Fibroblast of lung (primary cell): Measurements from ENCODE around the gene SEC16A. TPM values are rescaled to one million over a fixed set of nuclear protein-coding genes. Genes with fewer than 3 reads are reported as not detected.

ENCODE experiments used
- DNase-seq, 2 donors: peaks; one replicate each; pipeline versions ENCODE4 v3.0.0 to v3.0.0-alpha.2; 2010; ENCODE audit warnings: low read depth in 2 of 2
- H2AFZ ChIP-seq: 2 replicates; pipeline ENCODE4 v1.5.1; 2012; ENCODE audit warnings: low read length, control low read depth, inconsistent platforms
- H3K27ac ChIP-seq: 2 replicates; pipeline ENCODE4 v1.5.1; 2011; ENCODE audit warnings: low read length, control low read depth; ENCODE audit not compliant: insufficient read depth
- H3K27me3 ChIP-seq: 2 replicates; pipeline ENCODE4 v1.5.1; 2011; ENCODE audit warnings: mild to moderate bottlenecking, low read length; ENCODE audit not compliant: control insufficient read depth, insufficient read depth
- H3K36me3 ChIP-seq: 2 replicates; pipeline ENCODE4 v1.5.1; 2011; ENCODE audit warnings: low read length; ENCODE audit not compliant: control insufficient read depth, insufficient read depth
- H3K4me1 ChIP-seq: 2 replicates; pipeline ENCODE4 v1.5.1; 2011; ENCODE audit warnings: low read length; ENCODE audit not compliant: control insufficient read depth, insufficient read depth; ENCODE audit errors: extremely low read depth
- H3K4me2 ChIP-seq: 2 replicates; pipeline ENCODE4 v1.5.1; 2011; ENCODE audit warnings: low read length, control low read depth; ENCODE audit not compliant: insufficient read depth; ENCODE audit errors: extremely low read depth
- H3K4me3 ChIP-seq, 4 experiments: fragments of 200-600 bp in 1 of 4; sonication (generic) in 1 of 4; replicated peaks in 1 of 4; 2 replicates each; pipeline ENCODE4 v1.5.1; 2011 to 2016; ENCODE audit warnings: low read length in 4 of 4, low read depth in 3 of 4, mild to moderate bottlenecking in 3 of 4, control low read depth in 2 of 4, inconsistent platforms in 1 of 4, mixed read lengths in 1 of 4; ENCODE audit not compliant: insufficient read depth in 1 of 4; ENCODE audit errors: control extremely low read depth in 1 of 4
- H3K79me2 ChIP-seq: 2 replicates; pipeline ENCODE4 v1.5.1; 2012; ENCODE audit warnings: mild to moderate bottlenecking, low read length, inconsistent platforms; ENCODE audit not compliant: control insufficient read depth, insufficient read depth
- H3K9ac ChIP-seq: 2 replicates; pipeline ENCODE4 v1.5.1; 2011; ENCODE audit warnings: mild to moderate bottlenecking, low read length, control low read depth; ENCODE audit not compliant: insufficient read depth
- H3K9me3 ChIP-seq: 2 replicates; pipeline ENCODE4 v1.5.1; 2012; ENCODE audit warnings: low read depth, low read length; ENCODE audit not compliant: control insufficient read depth, insufficient read depth
- H4K20me1 ChIP-seq: 2 replicates; pipeline ENCODE4 v1.5.1; 2011; ENCODE audit warnings: low read length; ENCODE audit not compliant: control insufficient read depth, insufficient read depth; ENCODE audit errors: extremely low read depth
- CTCF ChIP-seq, 2 donors: IDR thresholded peaks in 1 of 2; conservative IDR thresholded peaks in 1 of 2; 1 replicate in 1 of 2; 2 replicates in 1 of 2; pipeline ENCODE4 v1.5.1; 2011 to 2012; ENCODE audit warnings: low read length in 2 of 2, control low read depth in 1 of 2, inconsistent platforms in 1 of 2, low read depth in 1 of 2, mild to moderate bottlenecking in 1 of 2
- EZH2 ChIP-seq: IDR thresholded peaks from 2 replicates; pipeline ENCODE4 v1.5.1; 2012; ENCODE audit warnings: low read length, control low read depth, mild to moderate bottlenecking; ENCODE audit errors: missing control alignments
- polyA plus RNA-seq, 2 donors: library from polyadenylated mRNA; depleted of rRNA in 1 of 2; stranded (reverse) in 1 of 2; unstranded in 1 of 2; fragments of >200 nt; gene quantifications; 2 replicates each; pipeline ENCODE4 v1.2.1, GENCODE V29; 2011 to 2012; ENCODE audit warnings: missing spikeins in 1 of 2
- total RNA-seq: library from RNA; depleted of rRNA; stranded (reverse); fragments of >200 nt; gene quantifications from 2 replicates; pipeline ENCODE4 v1.2.1, GENCODE V29; 2014

The SEC16A gene
- total and polyA plus RNA-seq, 2 donors (not counting 1 experiment from before 2014, with no cell fraction given), result 17.8 to 23.9 TPM

- H3K9me3 ChIP-seq, result no peaks in the 10 kb centered on the region
- no peaks in the 10 kb centered on the region for H4K20me1 ChIP-seq
- H3K79me2 ChIP-seq, result no peaks in the 10 kb centered on the region
- peaks cover 45% of the 10 kb centered on the region for H3K36me3 ChIP-seq
- no peak for TF ChIP-seq EZH2
- no peak for TF ChIP-seq CTCF (conservative IDR thresholded peaks at IDR 0.05 in 1 of 2, IDR thresholded peaks at IDR 0.05 in 1 of 2; ENCODE audit: low read depth in 1 of 2, low read length in 2 of 2)
- no peak overlapping the region for H3K9ac ChIP-seq
- no peaks in the 10 kb centered on the region for H3K4me1 ChIP-seq
- H2AFZ ChIP-seq, result no peak overlapping the region
- no peaks in the 10 kb centered on the region for H3K27me3 ChIP-seq
- no peak for DNase-seq
- H3K27ac ChIP-seq, result no peak overlapping the region
- no peak overlapping the region for H3K4me2 ChIP-seq
- no peak overlapping the region for H3K4me3 ChIP-seq
Observed at GRCh38 chr9:136451221-136451877, 31.5 kb downstream of the SEC16A start.

DNA sequence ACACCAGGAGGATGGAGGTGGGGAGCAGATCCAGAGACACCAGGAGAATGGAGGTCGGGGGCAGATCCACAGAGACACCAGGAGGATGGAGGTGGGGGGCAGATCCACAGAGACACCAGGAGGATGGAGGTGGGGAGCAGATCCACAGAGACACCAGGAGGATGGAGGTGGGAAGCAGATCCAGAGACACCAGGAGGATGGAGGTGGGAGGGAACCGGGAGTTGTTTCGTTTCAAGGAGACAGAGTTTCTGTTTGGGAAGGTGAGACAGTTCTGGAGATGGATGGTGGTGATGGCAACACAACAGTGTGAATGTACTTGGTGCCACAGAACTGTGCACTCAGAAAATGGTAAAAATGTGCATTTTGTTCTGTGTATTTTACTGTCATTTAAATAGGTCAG is 34.2 kb downstream of the SEC16A start:
- no peaks in the 10 kb centered on the region for H3K4me1 ChIP-seq
- no peak overlapping the region for H2AFZ ChIP-seq
- H3K4me2 ChIP-seq, result no peak overlapping the region
- peaks cover 31% of the 10 kb centered on the region for H3K36me3 ChIP-seq
- H3K79me2 ChIP-seq, result no peaks in the 10 kb centered on the region
- H3K4me3 ChIP-seq, result no peak overlapping the region
- no peaks in the 10 kb centered on the region for H3K9me3 ChIP-seq
- H3K9ac ChIP-seq, result no peak overlapping the region
- DNase-seq, result no peak
- no peak for TF ChIP-seq EZH2
- no peak for TF ChIP-seq CTCF (conservative IDR thresholded peaks at IDR 0.05 in 1 of 2, IDR thresholded peaks at IDR 0.05 in 1 of 2; ENCODE audit: low read depth in 1 of 2, low read length in 2 of 2)
- no peaks in the 10 kb centered on the region for H3K27me3 ChIP-seq
- no peak overlapping the region for H3K27ac ChIP-seq
- H4K20me1 ChIP-seq, result no peaks in the 10 kb centered on the region

DNA sequence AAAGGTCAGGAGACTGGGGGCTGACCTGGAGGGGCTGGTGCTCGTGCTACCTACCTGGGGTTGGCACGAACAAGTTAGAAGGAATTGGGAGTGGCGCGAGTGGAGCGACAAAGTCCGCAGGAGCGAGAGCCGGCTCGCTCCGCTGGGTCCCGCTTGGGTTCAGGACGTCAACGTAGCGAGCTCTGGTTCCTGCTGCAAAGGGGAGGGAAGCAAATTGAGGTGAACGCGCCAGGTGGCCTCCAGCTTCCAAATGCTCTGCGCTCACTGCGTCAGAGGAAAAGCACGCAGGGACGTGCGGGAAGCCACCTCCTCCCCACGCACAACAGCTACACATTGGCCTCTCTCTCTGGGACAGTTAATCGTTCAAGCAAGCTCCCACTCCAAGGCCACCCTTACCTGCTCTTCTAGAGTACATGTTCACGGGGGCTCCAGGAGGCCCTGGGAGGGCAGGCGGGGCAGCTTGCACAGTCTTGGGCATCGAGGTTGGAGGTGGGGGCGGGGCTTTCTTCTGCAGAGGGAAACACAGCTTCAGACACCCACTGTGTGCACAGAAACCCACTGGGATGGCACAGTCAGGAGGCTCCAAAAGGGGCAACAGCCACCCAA is 35.6 kb downstream of the SEC16A start:
- no peaks in the 10 kb centered on the region for H3K9me3 ChIP-seq
- no peaks in the 10 kb centered on the region for H3K79me2 ChIP-seq
- DNase-seq, result no peak
- no peaks in the 10 kb centered on the region for H3K4me1 ChIP-seq
- no peak overlapping the region for H3K9ac ChIP-seq
- H3K4me3 ChIP-seq, result no peak overlapping the region
- no peaks in the 10 kb centered on the region for H4K20me1 ChIP-seq
- no peaks in the 10 kb centered on the region for H3K27me3 ChIP-seq
- H3K27ac ChIP-seq, result no peak overlapping the region
- peaks cover 35% of the 10 kb centered on the region for H3K36me3 ChIP-seq
- no peak overlapping the region for H2AFZ ChIP-seq
- TF ChIP-seq EZH2 (no peak), CTCF (conservative IDR thresholded peaks at IDR 0.05 in 1 of 2, IDR thresholded peaks at IDR 0.05 in 1 of 2; ENCODE audit: low read depth in 1 of 2, low read length in 2 of 2) (no peak)
- H3K4me2 ChIP-seq, result no peak overlapping the region
